ENCODE measurements around the gene FNDC3B.
"Not testable (repeated sequence)": the region's sequence is repeated elsewhere in the genome, so short reads cannot be mapped to it uniquely, and the experiment has no call there.

FNDC3B gene

DNA sequence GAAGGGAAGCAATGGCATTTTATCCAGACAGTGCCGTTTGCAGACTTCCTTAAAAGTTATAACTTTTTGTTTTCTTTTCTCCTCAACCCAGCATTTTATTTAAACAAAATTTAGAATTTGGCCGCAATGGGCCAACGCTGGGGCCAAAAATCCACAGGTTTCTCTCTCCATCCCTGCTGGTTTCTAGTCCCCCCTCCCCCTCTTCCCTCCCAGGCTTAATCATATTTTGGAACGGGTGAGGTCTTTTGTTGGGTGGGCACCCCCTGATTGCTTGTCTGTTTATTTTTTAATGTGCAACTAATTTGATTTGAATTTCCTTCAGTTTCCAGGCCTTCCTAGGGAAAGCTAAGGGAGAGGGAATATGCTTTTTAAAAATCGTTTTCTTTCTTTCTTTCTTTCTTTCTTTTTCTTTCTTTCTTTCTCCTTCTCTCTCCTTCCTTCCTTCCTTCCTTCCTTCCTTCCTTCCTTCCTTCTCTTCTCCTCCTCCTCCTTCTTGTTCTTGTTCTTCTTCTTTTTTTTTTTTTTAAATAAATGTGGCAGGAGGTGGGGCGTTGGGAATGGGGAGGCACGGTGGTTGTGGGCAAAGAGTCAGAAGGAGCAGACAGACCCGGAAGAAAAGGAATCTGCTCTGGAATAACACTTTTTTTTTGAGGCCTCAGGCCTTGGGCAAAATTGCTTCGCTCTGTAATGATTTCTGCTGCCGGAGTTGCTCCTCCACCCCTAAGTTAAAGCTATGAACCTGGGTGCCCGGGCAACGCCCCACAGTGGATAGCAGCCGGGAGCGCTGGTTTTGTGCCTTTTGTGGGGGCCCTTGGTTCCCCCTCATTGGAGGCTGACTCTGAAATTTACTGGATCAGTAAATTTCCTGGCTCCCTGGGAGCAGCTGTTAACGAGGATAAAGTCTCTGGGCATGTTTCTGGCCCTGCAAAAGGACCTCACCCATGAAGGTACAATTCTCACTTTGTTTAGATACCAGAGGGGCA, 1.9 kb downstream of the FNDC3B start:
- TF ChIP-seq ZFX (IDR thresholded peaks at IDR 0.05; ENCODE audit: borderline replicate concordance): no peak
- TF ChIP-seq CTCF (IDR thresholded peaks at IDR 0.05): no peak
- no peak overlapping the region for H3K27ac ChIP-seq

- no peak overlapping the region for H3K27ac ChIP-seq
Observed at GRCh38 chr3:172042136-172042662, 2.8 kb downstream of the FNDC3B start.

GRCh38 chr3:172042663-172043179, 3.3 kb downstream of the FNDC3B start:
- H3K27ac ChIP-seq: not testable (repeated sequence)

More at GRCh38 chr3:172042136-172042662, 2.8 kb downstream of the FNDC3B start:
- no peak for TF ChIP-seq ZFX (IDR thresholded peaks at IDR 0.05; ENCODE audit: borderline replicate concordance)
- no peak for TF ChIP-seq CTCF (IDR thresholded peaks at IDR 0.05)

DNA sequence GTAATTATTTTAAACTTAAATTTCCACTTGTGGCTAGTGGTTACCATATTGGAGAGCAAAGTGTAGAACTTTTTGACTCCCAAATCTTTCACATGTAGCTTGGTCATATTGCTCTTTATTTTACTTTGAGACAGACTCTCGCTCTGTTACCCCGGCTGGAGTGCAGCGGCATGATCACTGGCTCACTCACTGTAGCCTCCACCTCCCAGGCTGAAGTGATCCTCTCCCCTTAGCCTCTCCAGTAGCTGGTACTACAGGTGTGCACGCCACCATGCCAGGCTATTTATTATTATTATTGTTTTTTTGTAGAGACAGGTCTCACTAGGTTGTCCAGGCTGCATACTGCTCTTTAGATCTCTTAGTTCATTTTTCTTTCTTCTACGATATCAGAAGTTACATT, 3.9 kb downstream of the FNDC3B start:
- TF ChIP-seq ZFX (IDR thresholded peaks at IDR 0.05; ENCODE audit: borderline replicate concordance) (no peak), CTCF (IDR thresholded peaks at IDR 0.05) (no peak)
- H3K27ac ChIP-seq: no peak overlapping the region

- H3K27ac ChIP-seq: no peak overlapping the region
Observed at GRCh38 chr3:172043766-172044165, 4.4 kb downstream of the FNDC3B start.

DNA sequence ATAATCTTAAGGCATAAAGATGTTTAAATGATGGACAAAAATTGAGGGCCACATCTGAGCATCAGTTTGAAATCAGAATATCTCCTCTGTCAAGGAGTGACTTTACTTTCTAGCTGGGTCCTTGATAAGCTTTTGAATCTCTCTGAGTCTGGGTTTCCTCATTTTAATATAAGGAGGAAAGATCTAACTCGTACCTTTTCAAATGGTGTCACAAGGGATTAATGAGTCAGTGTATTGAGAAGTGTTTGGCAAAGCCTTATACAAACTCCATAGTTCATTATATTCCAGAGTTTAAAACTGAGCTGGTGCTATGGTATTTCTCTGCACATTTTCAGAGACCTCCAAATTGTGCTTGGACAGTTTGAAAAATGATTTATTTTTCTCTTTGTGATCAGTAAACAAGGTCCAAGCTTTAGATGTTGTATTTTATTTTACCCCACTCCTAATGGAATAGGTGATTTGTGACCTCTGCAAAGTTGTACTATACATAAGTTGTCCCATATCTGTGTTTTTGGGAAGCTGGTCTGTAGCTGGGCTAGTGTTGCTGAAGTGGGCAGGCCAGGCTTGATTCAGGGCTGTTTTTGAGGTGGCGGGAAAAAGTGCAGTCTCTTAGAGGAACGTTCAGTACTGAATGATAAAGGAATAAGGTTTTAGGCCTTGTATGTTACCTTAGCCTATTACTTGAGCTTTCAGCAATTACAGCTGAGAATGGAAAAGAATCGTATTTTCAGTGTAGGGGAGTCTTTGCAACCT, 5.6 kb downstream of the FNDC3B start:
- no peak overlapping the region for H3K27ac ChIP-seq
- TF ChIP-seq ZFX (IDR thresholded peaks at IDR 0.05; ENCODE audit: borderline replicate concordance) (no peak), CTCF (IDR thresholded peaks at IDR 0.05) (no peak)

More at GRCh38 chr3:172043766-172044165, 4.4 kb downstream of the FNDC3B start:
- TF ChIP-seq CTCF (IDR thresholded peaks at IDR 0.05): no peak
- TF ChIP-seq ZFX (IDR thresholded peaks at IDR 0.05; ENCODE audit: borderline replicate concordance): no peak

DNA sequence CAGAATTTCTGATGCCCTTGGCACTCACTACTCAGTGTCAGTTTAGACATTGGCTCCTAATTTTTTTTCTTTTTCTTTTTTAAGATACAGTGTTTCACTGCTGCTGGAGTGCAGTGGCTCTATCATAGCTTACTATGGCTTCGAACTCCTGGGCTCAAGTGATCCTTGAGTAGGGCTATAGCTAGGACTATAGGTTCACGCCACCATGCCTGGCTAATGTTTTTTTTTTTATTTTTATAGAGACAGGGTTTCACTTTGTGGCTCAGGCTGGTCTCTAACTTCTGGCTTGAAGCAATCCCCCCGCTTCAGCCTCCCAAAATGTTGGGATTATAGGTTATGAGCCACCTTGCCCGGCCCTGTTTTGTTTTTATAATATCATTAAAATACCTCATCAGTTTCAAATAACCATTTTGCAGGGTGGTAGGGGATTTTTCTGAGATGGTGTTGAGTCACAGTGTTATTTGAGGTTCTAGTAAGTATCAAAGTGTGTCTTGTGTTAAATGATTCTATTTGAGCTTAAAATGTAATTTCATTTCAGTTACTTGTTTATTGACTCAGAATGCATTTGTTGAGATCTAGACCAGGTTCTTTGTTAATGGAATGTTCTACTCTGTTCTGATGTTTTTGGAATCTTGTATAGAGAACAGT, 7.0 kb downstream of the FNDC3B start:
- no peak overlapping the region for H3K27ac ChIP-seq
- TF ChIP-seq CTCF (IDR thresholded peaks at IDR 0.05): no peak
- TF ChIP-seq ZFX (IDR thresholded peaks at IDR 0.05; ENCODE audit: borderline replicate concordance): no peak
